Measurements from ENCODE around the gene PCDHGA1.
"Not testable (repeated sequence)": the region's sequence is repeated elsewhere in the genome, so short reads cannot be mapped to it uniquely, and the experiment has no call there.

PCDHGA1 gene

GRCh38 chr5:141345327-141345726 is 15.0 kb downstream of the PCDHGA1 start:
- Histone ChIP-seq H4K20me1 (no peaks in the 10 kb centered on the region), H3K36me3 (0 out of 2 replicates have a peak, but pooled peaks cover 6% of the 10 kb centered on the region), H3K9me3 (peaks cover 84% of the 10 kb centered on the region), H3K27ac (no peak overlapping the region), H3K27me3 (no peaks in the 10 kb centered on the region), H3K9ac (no peak overlapping the region), H3K4me3 (no peak overlapping the region), H3K4me1 (no peaks in the 10 kb centered on the region), H3K4me2 (no peak overlapping the region)
- TF ChIP-seq Cebpa-rat (IDR thresholded peaks at IDR 0.05), result no peak

DNA sequence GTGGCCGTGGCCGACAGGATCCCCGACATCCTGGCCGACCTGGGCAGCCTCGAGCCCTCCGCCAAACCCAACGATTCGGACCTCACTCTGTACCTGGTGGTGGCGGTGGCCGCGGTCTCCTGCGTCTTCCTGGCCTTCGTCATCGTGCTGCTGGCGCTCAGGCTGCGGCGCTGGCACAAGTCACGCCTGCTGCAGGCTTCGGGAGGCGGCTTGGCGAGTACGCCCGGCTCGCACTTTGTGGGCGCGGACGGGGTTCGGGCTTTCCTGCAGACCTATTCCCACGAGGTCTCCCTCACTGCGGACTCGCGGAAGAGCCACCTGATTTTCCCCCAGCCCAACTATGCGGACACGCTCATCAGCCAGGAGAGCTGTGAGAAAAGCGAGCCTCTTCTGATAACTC is 15.7 kb downstream of the PCDHGA1 start:
- not testable (repeated sequence) for H3K27ac ChIP-seq, H3K4me1 ChIP-seq, H3K4me3 ChIP-seq, H3K36me3 ChIP-seq, H3K4me2 ChIP-seq, H3K9ac ChIP-seq, H3K27me3 ChIP-seq, H4K20me1 ChIP-seq
- H3K9me3 ChIP-seq, result peaks cover 84% of the 10 kb centered on the region

DNA sequence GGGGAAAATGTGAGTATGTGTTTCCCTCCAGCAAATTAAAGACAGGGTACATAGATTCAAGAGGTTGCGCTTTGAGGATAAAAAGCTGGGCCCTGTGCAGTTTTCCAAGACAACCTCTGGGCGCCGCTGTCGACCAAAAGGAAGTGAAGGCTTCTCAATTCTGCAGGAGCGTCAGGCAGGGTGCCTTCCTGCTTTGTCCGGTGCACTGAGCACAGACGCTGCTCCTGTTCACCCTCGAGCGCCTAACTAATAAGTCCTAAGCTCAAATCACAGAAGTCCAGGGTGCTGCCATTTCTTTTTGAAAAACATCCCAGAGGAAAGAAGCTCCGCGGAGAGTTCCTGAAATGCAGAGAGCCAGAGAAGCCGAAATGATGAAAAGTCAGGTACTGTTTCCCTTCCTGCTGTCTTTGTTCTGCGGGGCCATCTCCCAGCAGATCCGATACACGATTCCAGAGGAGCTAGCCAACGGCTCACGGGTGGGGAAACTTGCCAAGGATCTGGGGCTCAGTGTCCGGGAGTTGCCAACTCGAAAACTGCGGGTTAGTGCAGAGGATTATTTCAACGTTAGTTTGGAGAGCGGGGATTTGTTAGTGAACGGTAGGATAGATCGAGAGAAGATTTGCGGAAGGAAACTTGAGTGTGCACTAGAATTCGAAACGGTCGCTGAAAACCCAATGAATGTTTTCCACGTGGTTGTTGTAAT is 19.8 kb downstream of the PCDHGA1 start, which contains the start of gene PCDHGB1:
Gene PCDHGB1 (plus strand): TSS at position 183 of the 703 bp plus-strand sequence. CDS start 162 bp downstream, at position 345.
- H4K20me1 ChIP-seq, result no peaks in the 10 kb centered on the region
- no peak within 1 kb of the TSS for H3K4me2 ChIP-seq
- no peaks in the 10 kb centered on the region for H3K27me3 ChIP-seq
- no peak for TF ChIP-seq Cebpa-rat (IDR thresholded peaks at IDR 0.05)
- H3K9ac ChIP-seq, result no peak within 1 kb of the TSS
- H3K4me3 ChIP-seq, result no peak within 1 kb of the TSS
- peaks cover 79% of the 10 kb centered on the region for H3K9me3 ChIP-seq
- no peak within 1 kb of the TSS for H3K27ac ChIP-seq
- no peaks in the 10 kb centered on the region for H3K4me1 ChIP-seq
- H3K36me3 ChIP-seq, result no peaks in the 10 kb centered on the region

DNA sequence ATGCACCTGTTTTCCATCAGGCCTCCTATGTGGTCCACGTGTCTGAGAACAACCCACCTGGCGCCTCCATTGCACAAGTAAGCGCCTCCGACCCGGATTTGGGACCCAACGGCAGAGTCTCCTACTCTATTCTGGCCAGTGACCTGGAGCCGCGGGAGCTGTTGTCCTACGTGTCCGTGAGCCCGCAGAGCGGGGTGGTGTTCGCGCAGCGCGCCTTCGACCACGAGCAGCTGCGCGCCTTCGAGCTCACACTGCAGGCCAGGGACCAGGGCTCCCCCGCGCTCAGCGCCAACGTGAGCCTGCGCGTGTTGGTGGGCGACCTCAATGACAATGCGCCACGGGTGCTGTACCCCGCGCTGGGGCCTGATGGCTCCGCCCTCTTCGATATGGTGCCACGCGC is 21.3 kb downstream of the PCDHGA1 start:
- H3K9me3 ChIP-seq, result peaks cover 79% of the 10 kb centered on the region
- no peaks in the 10 kb centered on the region for H4K20me1 ChIP-seq
- no peaks in the 10 kb centered on the region for H3K4me1 ChIP-seq
- no peaks in the 10 kb centered on the region for H3K36me3 ChIP-seq
- no peaks in the 10 kb centered on the region for H3K27me3 ChIP-seq
- H3K27ac ChIP-seq, result no peak overlapping the region
- no peak overlapping the region for H3K9ac ChIP-seq
- H3K4me3 ChIP-seq, result no peak overlapping the region
- no peak overlapping the region for H3K4me2 ChIP-seq
- no peak for TF ChIP-seq Cebpa-rat (IDR thresholded peaks at IDR 0.05)

DNA sequence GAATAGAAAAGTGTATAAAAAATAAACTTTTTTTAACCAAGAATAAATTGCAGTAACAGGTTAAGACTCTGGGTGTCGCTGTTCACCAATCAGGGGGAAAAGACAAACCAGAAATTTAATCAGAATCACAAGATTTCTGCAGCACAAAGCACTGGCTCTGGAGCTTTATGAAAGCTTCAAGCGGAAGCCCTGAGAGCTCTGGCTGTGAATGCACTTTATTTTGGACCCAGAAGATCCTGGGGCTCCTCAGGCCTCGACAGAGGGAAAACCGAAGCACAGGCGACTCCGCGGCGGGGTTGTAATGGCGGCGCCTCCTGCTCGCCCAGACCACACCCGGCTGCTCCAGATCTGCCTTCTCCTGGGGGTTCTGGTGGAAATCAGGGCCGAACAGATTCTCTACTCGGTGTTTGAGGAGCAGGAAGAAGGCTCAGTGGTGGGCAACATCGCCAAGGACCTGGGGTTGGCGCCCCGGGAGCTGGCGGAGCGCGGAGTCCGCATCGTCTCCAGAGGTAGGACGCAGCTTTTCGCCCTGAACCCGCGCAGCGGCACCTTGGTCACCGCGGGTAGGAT is 24.7 kb downstream of the PCDHGA1 start, which contains the start of gene PCDHGA4:
Gene PCDHGA4 (plus strand): TSS at position 122 of the 570 bp plus-strand sequence. CDS start 87 bp downstream, at position 209.
- Histone ChIP-seq H4K20me1 (no peaks in the 10 kb centered on the region), H3K27ac (no peak within 1 kb of the TSS), H3K36me3 (no peaks in the 10 kb centered on the region), H3K27me3 (no peaks in the 10 kb centered on the region), H3K4me2 (no peak within 1 kb of the TSS), H3K4me1 (no peaks in the 10 kb centered on the region), H3K9ac (no peak within 1 kb of the TSS), H3K9me3 (peaks cover 67% of the 10 kb centered on the region), H3K4me3 (no peak within 1 kb of the TSS)
- no peak for TF ChIP-seq Cebpa-rat (IDR thresholded peaks at IDR 0.05)

- H3K9ac ChIP-seq, result no peak overlapping the region
- TF ChIP-seq Cebpa-rat (IDR thresholded peaks at IDR 0.05), result no peak
These were observed 25.3 kb downstream of the PCDHGA1 start for GRCh38 chr5:141355641-141356040.

GRCh38 chr5:141356133-141356532 is 25.8 kb downstream of the PCDHGA1 start:
- H3K27ac ChIP-seq, result no peak overlapping the region
- H3K9ac ChIP-seq, result no peak overlapping the region
- TF ChIP-seq Cebpa-rat (IDR thresholded peaks at IDR 0.05), result no peak
- no peak overlapping the region for H3K4me2 ChIP-seq
- no peaks in the 10 kb centered on the region for H3K36me3 ChIP-seq
- no peaks in the 10 kb centered on the region for H3K4me1 ChIP-seq
- peaks cover 67% of the 10 kb centered on the region for H3K9me3 ChIP-seq
- H4K20me1 ChIP-seq, result no peaks in the 10 kb centered on the region
- H3K27me3 ChIP-seq, result no peaks in the 10 kb centered on the region
- no peak overlapping the region for H3K4me3 ChIP-seq

More at GRCh38 chr5:141355641-141356040, 25.3 kb downstream of the PCDHGA1 start:
- Histone ChIP-seq H3K4me2 (no peak overlapping the region), H3K27me3 (no peaks in the 10 kb centered on the region), H3K36me3 (no peaks in the 10 kb centered on the region), H3K27ac (no peak overlapping the region), H3K4me1 (no peaks in the 10 kb centered on the region), H3K4me3 (no peak overlapping the region), H3K9me3 (peaks cover 67% of the 10 kb centered on the region), H4K20me1 (no peaks in the 10 kb centered on the region)

GRCh38 chr5:141356950-141357349 is 26.6 kb downstream of the PCDHGA1 start:
- Histone ChIP-seq H4K20me1 (no peaks in the 10 kb centered on the region), H3K4me3 (no peak overlapping the region), H3K4me1 (no peaks in the 10 kb centered on the region), H3K27me3 (no peaks in the 10 kb centered on the region), H3K27ac (no peak overlapping the region), H3K36me3 (no peaks in the 10 kb centered on the region), H3K4me2 (no peak overlapping the region), H3K9ac (no peak overlapping the region), H3K9me3 (peaks cover 67% of the 10 kb centered on the region)
- TF ChIP-seq Cebpa-rat (IDR thresholded peaks at IDR 0.05), result no peak

DNA sequence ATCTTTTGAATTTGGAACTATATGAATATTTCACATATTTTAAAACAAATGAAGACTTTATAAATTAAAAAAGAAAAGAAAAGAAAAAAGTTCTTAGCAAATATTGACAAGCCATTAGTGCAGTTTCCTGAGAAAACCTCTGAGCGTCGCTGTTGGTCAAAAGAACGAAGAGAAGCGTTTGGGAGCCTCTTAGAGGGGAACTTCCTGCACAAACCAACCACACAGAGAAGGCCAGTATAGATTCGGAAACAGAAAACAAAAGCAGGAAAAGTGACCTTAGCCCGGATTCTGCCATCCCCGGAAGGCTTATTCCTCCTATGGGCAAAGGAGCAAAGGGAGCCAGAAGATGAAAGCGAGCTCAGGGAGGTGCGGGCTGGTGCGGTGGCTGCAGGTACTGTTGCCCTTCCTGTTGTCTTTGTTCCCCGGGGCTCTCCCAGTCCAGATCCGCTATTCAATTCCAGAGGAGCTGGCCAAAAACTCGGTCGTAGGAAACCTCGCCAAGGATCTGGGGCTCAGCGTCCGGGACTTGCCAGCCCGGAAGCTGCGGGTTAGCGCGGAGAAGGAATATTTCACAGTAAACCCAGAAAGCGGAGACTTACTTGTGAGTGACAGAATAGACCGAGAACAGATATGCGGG is 29.6 kb downstream of the PCDHGA1 start, which contains the start of gene PCDHGB2:
Gene PCDHGB2 (plus strand): TSS at position 205 of the 637 bp plus-strand sequence. CDS start 142 bp downstream, at position 347.
- H3K4me2 ChIP-seq, result no peak within 1 kb of the TSS
- no peaks in the 10 kb centered on the region for H3K36me3 ChIP-seq

DNA sequence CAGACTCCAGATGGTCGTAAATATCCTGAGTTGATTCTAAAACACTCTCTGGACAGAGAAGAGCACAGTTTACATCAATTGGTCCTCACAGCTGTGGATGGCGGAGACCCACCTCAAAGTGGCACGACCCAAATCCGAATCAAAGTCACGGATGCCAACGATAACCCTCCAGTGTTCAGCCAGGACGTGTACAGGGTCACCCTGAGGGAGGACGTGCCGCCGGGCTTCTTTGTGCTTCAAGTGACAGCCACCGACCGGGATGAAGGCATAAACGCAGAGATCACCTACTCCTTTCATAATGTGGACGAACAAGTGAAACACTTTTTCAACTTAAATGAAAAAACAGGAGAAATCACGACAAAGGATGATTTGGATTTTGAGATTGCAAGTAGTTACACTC is 30.4 kb downstream of the PCDHGA1 start:
- H3K4me2 ChIP-seq, result no peak overlapping the region
- H4K20me1 ChIP-seq, result no peaks in the 10 kb centered on the region
- TF ChIP-seq Cebpa-rat (IDR thresholded peaks at IDR 0.05), result no peak
- peaks cover 78% of the 10 kb centered on the region for H3K9me3 ChIP-seq
- H3K27me3 ChIP-seq, result no peaks in the 10 kb centered on the region
- H3K36me3 ChIP-seq, result no peaks in the 10 kb centered on the region
- H3K4me1 ChIP-seq, result no peaks in the 10 kb centered on the region
- H3K9ac ChIP-seq, result no peak overlapping the region
- no peak overlapping the region for H3K4me3 ChIP-seq
- no peak overlapping the region for H3K27ac ChIP-seq

More for the DNA sequence above, 29.6 kb downstream of the PCDHGA1 start, which contains the start of gene PCDHGB2:
- H3K4me1 ChIP-seq, result no peaks in the 10 kb centered on the region
- TF ChIP-seq Cebpa-rat (IDR thresholded peaks at IDR 0.05), result no peak
- peaks cover 78% of the 10 kb centered on the region for H3K9me3 ChIP-seq
- H3K9ac ChIP-seq, result no peak within 1 kb of the TSS
- no peaks in the 10 kb centered on the region for H3K27me3 ChIP-seq
- H3K27ac ChIP-seq, result no peak within 1 kb of the TSS
- H4K20me1 ChIP-seq, result no peaks in the 10 kb centered on the region
- peak within 1 kb of the TSS; percentile 44 for H3K4me3 ChIP-seq

Data from BLaER1 (cell line).